ENCODE data around the gene RNF151.

DNA sequence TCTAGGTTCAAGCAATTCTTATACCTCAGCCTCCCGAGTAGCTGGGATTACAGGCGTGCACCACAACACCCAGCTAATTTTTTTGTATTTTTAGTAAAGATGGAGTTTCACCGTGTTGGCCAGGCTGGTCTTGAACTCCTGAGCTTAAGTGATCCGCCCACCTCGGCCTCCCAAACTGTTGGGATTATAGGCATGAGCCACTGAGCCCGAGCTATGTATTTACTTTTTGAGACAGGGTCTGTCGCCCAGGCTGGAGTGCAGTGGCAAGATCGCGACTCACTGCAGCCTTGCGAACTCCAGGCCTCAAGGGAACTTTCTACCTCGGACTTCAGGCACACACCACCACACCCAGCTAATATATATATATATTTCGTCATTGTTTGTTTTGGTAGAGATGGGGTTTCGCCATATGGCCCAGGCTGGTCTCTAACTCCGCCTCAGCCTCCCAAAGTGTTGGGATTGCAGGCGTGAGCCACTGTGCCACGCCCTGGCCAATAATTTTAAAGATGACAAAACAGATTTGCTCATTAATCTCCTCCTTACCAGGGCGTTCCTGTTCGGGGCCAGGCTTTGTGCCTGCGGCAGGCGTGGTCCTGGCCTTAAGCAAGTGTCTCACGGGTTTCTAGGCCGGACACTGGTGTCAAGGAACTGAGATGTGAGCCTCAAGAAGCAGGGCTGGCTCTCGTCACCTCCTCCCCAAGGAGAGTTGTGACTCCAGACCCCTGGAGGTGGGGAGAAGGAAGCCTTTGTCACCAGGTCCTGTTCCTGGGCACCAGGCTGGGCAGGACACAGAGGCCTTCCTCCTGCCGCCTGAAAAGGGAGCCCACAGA, 48.7 kb downstream of the RNF151 start:
- TF ChIP-seq, protein P1, sequence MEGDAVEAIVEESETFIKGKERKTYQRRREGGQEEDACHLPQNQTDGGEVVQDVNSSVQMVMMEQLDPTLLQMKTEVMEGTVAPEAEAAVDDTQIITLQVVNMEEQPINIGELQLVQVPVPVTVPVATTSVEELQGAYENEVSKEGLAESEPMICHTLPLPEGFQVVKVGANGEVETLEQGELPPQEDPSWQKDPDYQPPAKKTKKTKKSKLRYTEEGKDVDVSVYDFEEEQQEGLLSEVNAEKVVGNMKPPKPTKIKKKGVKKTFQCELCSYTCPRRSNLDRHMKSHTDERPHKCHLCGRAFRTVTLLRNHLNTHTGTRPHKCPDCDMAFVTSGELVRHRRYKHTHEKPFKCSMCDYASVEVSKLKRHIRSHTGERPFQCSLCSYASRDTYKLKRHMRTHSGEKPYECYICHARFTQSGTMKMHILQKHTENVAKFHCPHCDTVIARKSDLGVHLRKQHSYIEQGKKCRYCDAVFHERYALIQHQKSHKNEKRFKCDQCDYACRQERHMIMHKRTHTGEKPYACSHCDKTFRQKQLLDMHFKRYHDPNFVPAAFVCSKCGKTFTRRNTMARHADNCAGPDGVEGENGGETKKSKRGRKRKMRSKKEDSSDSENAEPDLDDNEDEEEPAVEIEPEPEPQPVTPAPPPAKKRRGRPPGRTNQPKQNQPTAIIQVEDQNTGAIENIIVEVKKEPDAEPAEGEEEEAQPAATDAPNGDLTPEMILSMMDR (conservative IDR thresholded peaks at IDR 0.05; ENCODE audit: low read length) = no peak
- TF ChIP-seq EZH2phosphoT487 (IDR thresholded peaks at IDR 0.05; ENCODE audit: borderline replicate concordance) = no peak
